ENCODE data around the gene MISP3. TPM values are rescaled to one million over a fixed set of nuclear protein-coding genes. Genes with fewer than 3 reads are reported as not detected.

Gene MISP3
- total RNA-seq, 6 experiments from 2014 or later: 0.62 to 1.2 (median 0.88) TPM

- no peaks in the 10 kb centered on the region for H3K4me1 Mint-ChIP-seq (ENCODE audit: low read depth)
Measured at GRCh38 chr19:14105680-14106079, 33.1 kb downstream of the MISP3 start.

GRCh38 chr19:14106840-14107239, 34.3 kb downstream of the MISP3 start:
- no peaks in the 10 kb centered on the region; the same call in 1 of the 2 replicates for H3K27me3 Mint-ChIP-seq (ENCODE audit: insufficient read depth)
- H3K27ac Mint-ChIP-seq: no peak overlapping the region
- no peak for TF ChIP-seq CTCF (IDR thresholded peaks at IDR 0.05)
- H3K4me1 Mint-ChIP-seq (ENCODE audit: low read depth): no peaks in the 10 kb centered on the region
- DNase-seq: no peak
- H3K9me3 Mint-ChIP-seq: no peaks in the 10 kb centered on the region
- H3K4me3 Mint-ChIP-seq: no peak overlapping the region
- peaks cover 4% of the 10 kb centered on the region; the same call in 1 of the 2 replicates for H3K36me3 Mint-ChIP-seq (ENCODE audit: low read depth)

More at GRCh38 chr19:14105680-14106079, 33.1 kb downstream of the MISP3 start:
- Mint-ChIP-seq H3K27me3 (ENCODE audit: insufficient read depth) (no peaks in the 10 kb centered on the region; the same call in 1 of the 2 replicates), H3K4me3 (no peak overlapping the region), H3K9me3 (no peaks in the 10 kb centered on the region), H3K27ac (no peak overlapping the region), H3K36me3 (ENCODE audit: low read depth) (peaks cover 8% of the 10 kb centered on the region; the same call in 1 of the 2 replicates)
- no peak for TF ChIP-seq CTCF (IDR thresholded peaks at IDR 0.05)
- DNase-seq: no peak

- no peak overlapping the region for H3K4me3 Mint-ChIP-seq
- H3K27me3 Mint-ChIP-seq (ENCODE audit: insufficient read depth): no peaks in the 10 kb centered on the region; the same call in 1 of the 2 replicates
- no peaks in the 10 kb centered on the region for H3K9me3 Mint-ChIP-seq
- peaks cover 3% of the 10 kb centered on the region for H3K4me1 Mint-ChIP-seq (ENCODE audit: low read depth)
- peaks cover 4% of the 10 kb centered on the region; the same call in 1 of the 2 replicates for H3K36me3 Mint-ChIP-seq (ENCODE audit: low read depth)
- H3K27ac Mint-ChIP-seq: peak overlapping the region; percentile 64; the same call in 1 of the 2 replicates
- no peak for TF ChIP-seq CTCF (IDR thresholded peaks at IDR 0.05)
- DNase-seq: no peak
Measured at GRCh38 chr19:14107581-14108461, 35.2 kb downstream of the MISP3 start.

- no peak overlapping the region for H3K27ac Mint-ChIP-seq
- no peaks in the 10 kb centered on the region; the same call in 1 of the 2 replicates for H3K27me3 Mint-ChIP-seq (ENCODE audit: insufficient read depth)
- H3K4me3 Mint-ChIP-seq: no peak overlapping the region
- peaks cover 4% of the 10 kb centered on the region; the same call in 1 of the 2 replicates for H3K36me3 Mint-ChIP-seq (ENCODE audit: low read depth)
- H3K4me1 Mint-ChIP-seq (ENCODE audit: low read depth): peaks cover 26% of the 10 kb centered on the region
- TF ChIP-seq CTCF (IDR thresholded peaks at IDR 0.05): no peak
- no peaks in the 10 kb centered on the region for H3K9me3 Mint-ChIP-seq
- DNase-seq: no peak
Measured at GRCh38 chr19:14110650-14111049, 38.1 kb downstream of the MISP3 start.

GRCh38 chr19:14111486-14111885, 38.9 kb downstream of the MISP3 start:
- H3K27me3 Mint-ChIP-seq (ENCODE audit: insufficient read depth): peaks cover 1% of the 10 kb centered on the region; the same call in 1 of the 2 replicates
- H3K4me3 Mint-ChIP-seq: no peak overlapping the region
- no peaks in the 10 kb centered on the region for H3K9me3 Mint-ChIP-seq
- peaks cover 4% of the 10 kb centered on the region; the same call in 1 of the 2 replicates for H3K36me3 Mint-ChIP-seq (ENCODE audit: low read depth)
- TF ChIP-seq CTCF (IDR thresholded peaks at IDR 0.05): no peak
- H3K27ac Mint-ChIP-seq: no peak overlapping the region
- no peak for DNase-seq
- peaks cover 34% of the 10 kb centered on the region for H3K4me1 Mint-ChIP-seq (ENCODE audit: low read depth)

All from HFFc6 (cell line).